SU-DHL-6 (cell line): ENCODE measurements around the gene SLC4A7.
"Not testable (repeated sequence)": the region's sequence is repeated elsewhere in the genome, so short reads cannot be mapped to it uniquely, and the experiment has no call there.

Experiments used
- H2AFZ ChIP-seq: fragments of 200-600 bp; sonication (generic); 2 replicates; pipeline ENCODE4 v1.6.1; 2014; ENCODE audit warnings: low read depth, mild to moderate bottlenecking, moderate library complexity, mixed read lengths, antibody characterized with exemption, low read length; ENCODE audit not compliant: severe bottlenecking
- H3F3A ChIP-seq: fragments of 200-600 bp; shearing (Covaris generic); 2 replicates; pipeline ENCODE4 v1.6.0; 2016; ENCODE audit warnings: antibody characterized with exemption, mild to moderate bottlenecking; ENCODE audit not compliant: insufficient read depth
- H3K27ac ChIP-seq: fragments of 200-600 bp; sonication (generic); 2 replicates; pipeline ENCODE4 v1.5.1; 2016; ENCODE audit warnings: low read depth, mild to moderate bottlenecking, low read length, moderate library complexity, mixed read lengths
- H3K27me3 ChIP-seq: fragments of 200-600 bp; sonication (generic), shearing (Covaris generic); 2 replicates; pipeline ENCODE4 v1.6.0; 2014; ENCODE audit warnings: mild to moderate bottlenecking, low read length
- H3K36me3 ChIP-seq: fragments of 200-600 bp; sonication (generic); 2 replicates; pipeline ENCODE4 v1.6.1; 2014; ENCODE audit warnings: mild to moderate bottlenecking, low read length, mixed read lengths
- H3K4me2 ChIP-seq: fragments of 300-600, 200-600 bp; shearing (Covaris generic), sonication (generic); 2 replicates; pipeline ENCODE4 v1.6.0; 2014; ENCODE audit warnings: low read length, low read depth, mild to moderate bottlenecking; ENCODE audit not compliant: poor library complexity, severe bottlenecking
- H3K4me3 ChIP-seq: fragments of 200-600 bp; sonication (generic); 2 replicates; pipeline ENCODE4 v1.5.1; 2014; ENCODE audit warnings: antibody characterized with exemption, low read length, mild to moderate bottlenecking, mixed read lengths; ENCODE audit not compliant: insufficient read depth, poor library complexity, severe bottlenecking
- H3K79me2 ChIP-seq: fragments of 200-600 bp; sonication (generic); 2 replicates; pipeline ENCODE4 v1.6.1; 2014; ENCODE audit warnings: mild to moderate bottlenecking, low read length, moderate library complexity; ENCODE audit not compliant: insufficient read depth
- H3K9ac ChIP-seq: fragments of 200-600 bp; sonication (generic); 2 replicates; pipeline ENCODE4 v1.7.0; 2014; ENCODE audit warnings: mild to moderate bottlenecking, low read length
- H3K9me2 ChIP-seq: fragments of 200-600 bp; sonication (generic); replicated peaks from 2 replicates; pipeline ENCODE4 v1.6.1; 2014; ENCODE audit warnings: low read length; ENCODE audit not compliant: insufficient read depth
- H3K9me3 ChIP-seq: fragments of 200-600 bp; sonication (generic); 2 replicates; pipeline ENCODE4 v1.6.1; 2014; ENCODE audit warnings: low read length, mixed read lengths; ENCODE audit not compliant: insufficient read depth
- H4K20me1 ChIP-seq: fragments of 200-600 bp; sonication (generic); 2 replicates; pipeline ENCODE4 v1.6.1; 2014; ENCODE audit warnings: low read depth, mild to moderate bottlenecking, antibody characterized with exemption, low read length, moderate library complexity, mixed read lengths
- CTCF ChIP-seq: fragments of 200-600 bp; sonication (generic); IDR thresholded peaks from one replicate; pipeline ENCODE4 v1.5.1; 2017; ENCODE audit warnings: antibody characterized with exemption, mild to moderate bottlenecking, low read length, moderate library complexity; ENCODE audit not compliant: insufficient read depth, poor library complexity, severe bottlenecking
- EZH2phosphoT487 ChIP-seq: fragments of 200-600 bp; sonication (generic), shearing (Covaris generic); conservative IDR thresholded peaks from 2 replicates; pipeline ENCODE4 v1.6.1; 2018; ENCODE audit warnings: mild to moderate bottlenecking, antibody characterized with exemption, low read length, moderate library complexity, mixed read lengths

Gene SLC4A7

GRCh38 chr3:27451251-27451650, 32.9 kb downstream of the SLC4A7 start:
- no peaks in the 10 kb centered on the region for H3K9me2 ChIP-seq
- 0 out of 2 replicates have a peak, but pooled peaks cover 8% of the 10 kb centered on the region for H4K20me1 ChIP-seq
- H3K4me3 ChIP-seq, result no peak overlapping the region
- H3K9me3 ChIP-seq, result no peaks in the 10 kb centered on the region
- H3K27ac ChIP-seq, result no peak overlapping the region
- no peak overlapping the region for H3K4me2 ChIP-seq
- H3F3A ChIP-seq, result peaks cover 6% of the 10 kb centered on the region; the same call in 1 of the 2 replicates
- TF ChIP-seq CTCF, result no peak
- no peak for TF ChIP-seq EZH2phosphoT487
- no peak overlapping the region for H2AFZ ChIP-seq
- H3K79me2 ChIP-seq, result peaks cover 54% of the 10 kb centered on the region
- H3K36me3 ChIP-seq, result peaks cover 18% of the 10 kb centered on the region; the same call in 1 of the 2 replicates
- H3K9ac ChIP-seq, result no peak overlapping the region
- no peaks in the 10 kb centered on the region for H3K27me3 ChIP-seq

- H3F3A ChIP-seq, result no peaks in the 10 kb centered on the region; the same call in 1 of the 2 replicates
- H3K9me2 ChIP-seq, result no peaks in the 10 kb centered on the region
- H3K4me3 ChIP-seq, result no peak overlapping the region
- H3K9ac ChIP-seq, result no peak overlapping the region
- no peaks in the 10 kb centered on the region for H3K9me3 ChIP-seq
- no peak overlapping the region for H3K4me2 ChIP-seq
- no peak overlapping the region for H3K27ac ChIP-seq
- H3K79me2 ChIP-seq, result peaks cover 40% of the 10 kb centered on the region
- H3K27me3 ChIP-seq, result no peaks in the 10 kb centered on the region
- TF ChIP-seq CTCF, result no peak
- no peak for TF ChIP-seq EZH2phosphoT487
- H2AFZ ChIP-seq, result no peak overlapping the region
- peaks cover 16% of the 10 kb centered on the region; the same call in 1 of the 2 replicates for H3K36me3 ChIP-seq
- 0 out of 2 replicates have a peak, but pooled peaks cover 8% of the 10 kb centered on the region for H4K20me1 ChIP-seq
Observed at GRCh38 chr3:27449530-27450150, 34.5 kb downstream of the SLC4A7 start.

- H2AFZ ChIP-seq, H3K27me3 ChIP-seq, H3K79me2 ChIP-seq, H3K9me3 ChIP-seq, H3K4me3 ChIP-seq, H4K20me1 ChIP-seq, H3F3A ChIP-seq, H3K4me2 ChIP-seq, H3K9me2 ChIP-seq, H3K9ac ChIP-seq, H3K27ac ChIP-seq: not testable (repeated sequence)
- H3K36me3 ChIP-seq, result peaks cover 14% of the 10 kb centered on the region
Observed at GRCh38 chr3:27442995-27443394, 41.2 kb downstream of the SLC4A7 start.

GRCh38 chr3:27438352-27438751, 45.8 kb downstream of the SLC4A7 start:
- H2AFZ ChIP-seq, H3K4me2 ChIP-seq, H3K27me3 ChIP-seq, H3K9me3 ChIP-seq, H3K79me2 ChIP-seq, H3K9me2 ChIP-seq, H3K4me3 ChIP-seq, H4K20me1 ChIP-seq, H3K27ac ChIP-seq, H3F3A ChIP-seq, H3K9ac ChIP-seq: not testable (repeated sequence)
- peaks cover 31% of the 10 kb centered on the region for H3K36me3 ChIP-seq
